HEK293 (cell line): ENCODE measurements around the gene CREB3.

ENCODE experiments used
- CTCF ChIA-PET: fragments of 350-600 bp; formaldehyde crosslinking; extraction: SDS; loops from one replicate; lab custom pipeline; 2021; ENCODE audit warnings: antibody characterized with exemption; lab: Yijun Ruan, JAX
- POLR2A ChIA-PET: fragments of 300-600 bp; formaldehyde crosslinking; extraction: SDS; loops from one replicate; lab custom pipeline; 2020; ENCODE audit warnings: antibody characterized with exemption, inconsistent platforms; lab: Yijun Ruan, JAX
- H3K27ac ChIP-seq: fragments of 200-500 bp; sonication (Bioruptor generic); 2 replicates; pipeline ENCODE4 v1.5.1; 2014; ENCODE audit warnings: low read depth, low read length, control low read depth, inconsistent platforms; ENCODE audit errors: extremely low read depth
- H3K36me3 ChIP-seq, 2 experiments: fragments of 200-500 bp in 1 of 2; sonication (Bioruptor generic) in 1 of 2; 1 replicate in 1 of 2; 2 replicates in 1 of 2; pipeline ENCODE4 v1.5.1; 2014 to 2017; ENCODE audit warnings: inconsistent platforms in 2 of 2, low read length in 2 of 2; ENCODE audit not compliant: control insufficient read depth in 2 of 2, insufficient read depth in 1 of 2
- H3K4me1 ChIP-seq: fragments of 200-500 bp; sonication (Bioruptor generic); 2 replicates; pipeline ENCODE4 v1.5.1; 2014; ENCODE audit warnings: mild to moderate bottlenecking, low read length, inconsistent platforms; ENCODE audit not compliant: control insufficient read depth, insufficient read depth
- H3K4me3 ChIP-seq: 2 replicates; pipeline ENCODE4 v1.5.1; 2011; ENCODE audit warnings: low read depth, mild to moderate bottlenecking, control low read depth, low read length, moderate library complexity
- H3K9me3 ChIP-seq: fragments of 200-500 bp; sonication (Bioruptor generic); 2 replicates; pipeline ENCODE4 v1.5.1; 2014; ENCODE audit warnings: low read depth, low read length, inconsistent platforms; ENCODE audit not compliant: control insufficient read depth, insufficient read depth
- GLI2 ChIP-seq: fragments of 450-650 bp; formaldehyde crosslinking; IDR thresholded peaks from 2 replicates; pipeline ENCODE4; 2017; ENCODE audit warnings: missing biosample characterization, missing genetic modification characterization, low read depth, borderline replicate concordance
- HOXA7 ChIP-seq: sonication (generic); formaldehyde crosslinking; IDR thresholded peaks from 2 replicates; pipeline ENCODE4 v1.8.1; 2022; ENCODE audit warnings: missing genetic modification reagents, borderline replicate concordance
- MYNN ChIP-seq: fragments of 450-650 bp; formaldehyde crosslinking; IDR thresholded peaks from 2 replicates; pipeline ENCODE4 v1.5.1; 2016; ENCODE audit warnings: missing biosample characterization, missing genetic modification characterization, borderline replicate concordance
- ZIC2 ChIP-seq: fragments of 450-650 bp; formaldehyde crosslinking; IDR thresholded peaks from 2 replicates; pipeline ENCODE4 v1.5.1; 2016; ENCODE audit warnings: missing biosample characterization, missing genetic modification characterization
- ZNF114 ChIP-seq: fragments of 450-650 bp; formaldehyde crosslinking; IDR thresholded peaks from 2 replicates; pipeline ENCODE4 v1.5.0; 2017; ENCODE audit warnings: missing biosample characterization, missing genetic modification characterization
- ZNF174 ChIP-seq: fragments of 450-650 bp; formaldehyde crosslinking; IDR thresholded peaks from 2 replicates; pipeline ENCODE4 v1.5.0; 2017; ENCODE audit warnings: missing biosample characterization, mild to moderate bottlenecking, missing genetic modification characterization
- ZNF214 ChIP-seq: fragments of 450-650 bp; formaldehyde crosslinking; IDR thresholded peaks from 2 replicates; pipeline ENCODE4 v1.5.1; 2017; ENCODE audit warnings: missing biosample characterization, mild to moderate bottlenecking, missing genetic modification characterization, borderline replicate concordance
- ZNF221 ChIP-seq: fragments of 450-650 bp; formaldehyde crosslinking; IDR thresholded peaks from 2 replicates; pipeline ENCODE4 v1.5.1; 2017; ENCODE audit warnings: missing biosample characterization, missing genetic modification characterization, borderline replicate concordance
- ZNF266 ChIP-seq: fragments of 450-650 bp; formaldehyde crosslinking; IDR thresholded peaks from 2 replicates; pipeline ENCODE4 v1.5.1; 2016; ENCODE audit warnings: missing biosample characterization, missing genetic modification characterization, low read depth
- ZNF302 ChIP-seq: fragments of 450-650 bp; formaldehyde crosslinking; IDR thresholded peaks from 2 replicates; pipeline ENCODE4 v1.5.1; 2016; ENCODE audit warnings: missing biosample characterization, missing genetic modification characterization, low read depth
- ZNF510 ChIP-seq: fragments of 450-650 bp; formaldehyde crosslinking; IDR thresholded peaks from 2 replicates; pipeline ENCODE4 v1.5.1; 2018; ENCODE audit warnings: mild to moderate bottlenecking, missing genetic modification characterization, missing biosample characterization; ENCODE audit not compliant: insufficient replicate concordance
- ZNF701 ChIP-seq: fragments of 450-650 bp; formaldehyde crosslinking; IDR thresholded peaks from 2 replicates; pipeline ENCODE4 v1.5.1; 2016; ENCODE audit warnings: missing biosample characterization, missing genetic modification characterization
- ZNF777 ChIP-seq: fragments of 450-650 bp; formaldehyde crosslinking; IDR thresholded peaks from 2 replicates; pipeline ENCODE4 v1.5.1; 2017; ENCODE audit warnings: missing biosample characterization, missing genetic modification characterization, borderline replicate concordance
- ZNF785 ChIP-seq: fragments of 450-650 bp; formaldehyde crosslinking; IDR thresholded peaks from 2 replicates; pipeline ENCODE4 v1.5.1; 2016; ENCODE audit warnings: missing biosample characterization, missing genetic modification characterization
- TF ChIP-seq, protein P1 (sequence below): fragments of 450-650 bp; formaldehyde crosslinking; IDR thresholded peaks from 2 replicates; pipeline ENCODE4 v1.5.1; 2016; ENCODE audit warnings: missing biosample characterization, missing genetic modification characterization
- TF ChIP-seq, protein P2 (sequence below): fragments of 450-650 bp; IDR thresholded peaks from 2 replicates; pipeline ENCODE4 v1.5.1; 2018; ENCODE audit warnings: missing biosample characterization, mild to moderate bottlenecking, missing genetic modification characterization
- TF ChIP-seq, protein P3 (sequence below): fragments of 450-650 bp; formaldehyde crosslinking; IDR thresholded peaks from 2 replicates; pipeline ENCODE4 v1.5.1; 2016; ENCODE audit warnings: missing biosample characterization, missing genetic modification characterization
- TF ChIP-seq, protein P4 (sequence below): fragments of 450-650 bp; formaldehyde crosslinking; IDR thresholded peaks from 2 replicates; pipeline ENCODE4 v1.5.1; 2016; ENCODE audit warnings: missing biosample characterization, missing genetic modification characterization
- TF ChIP-seq, protein P5 (sequence below): fragments of 450-650 bp; formaldehyde crosslinking; IDR thresholded peaks from 2 replicates; pipeline ENCODE4 v1.5.1; 2016; ENCODE audit warnings: missing biosample characterization, missing genetic modification characterization
- TF ChIP-seq, protein P6 (sequence below): fragments of 450-650 bp; formaldehyde crosslinking; IDR thresholded peaks from 2 replicates; pipeline ENCODE4 v1.5.1; 2016; ENCODE audit warnings: missing biosample characterization, missing genetic modification characterization, low read depth

CREB3 gene

DNA sequence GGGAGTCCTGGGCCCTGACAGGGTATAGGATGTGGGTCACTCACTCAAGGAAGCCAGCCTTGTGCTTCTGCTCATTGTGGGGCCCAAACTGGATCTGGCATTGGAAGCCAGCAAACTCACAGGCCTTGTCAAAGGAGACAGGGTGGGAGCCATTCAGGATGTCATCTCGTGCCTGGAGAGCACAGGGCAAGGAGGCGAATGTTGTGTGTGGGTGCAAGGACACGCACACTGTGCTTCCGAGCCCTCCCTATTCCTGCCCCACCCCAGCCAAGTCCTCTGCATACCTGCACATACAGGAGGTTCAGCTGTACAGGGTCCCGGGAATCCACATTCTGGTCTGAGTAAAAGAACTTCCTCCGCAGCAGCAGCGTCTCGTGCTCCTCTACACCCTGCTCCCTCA is 8.6 kb upstream of the CREB3 start:
- peaks cover 14 to 95% of the 10 kb centered on the region in 2 experiments for H3K36me3 ChIP-seq
- no peaks in the 10 kb centered on the region for H3K9me3 ChIP-seq
- TF ChIP-seq ZNF302 (no peak), ZNF785 (tag by site-specific recombination) (no peak), MYNN (tag by site-specific recombination) (no peak), ZNF266 (no peak), ZNF777 (tag by site-specific recombination) (no peak)
- H3K4me3 ChIP-seq, result no peak overlapping the region
- POLR2A ChIA-PET, result interaction anchor here (0.6 kb wide), 1 partner anchor 429 kb away, joined by 4 read pairs; no protein-coding TSS in a partner anchor
- H3K27ac ChIP-seq, result no peak overlapping the region
- CTCF ChIA-PET, result interaction anchor here (1.0 to 1.9 kb wide), 2 partner anchors 11 to 27 kb away, joined by 3 to 13 read pairs; no protein-coding TSS in a partner anchor
- H3K4me1 ChIP-seq, result 0 out of 2 replicates have a peak, but pooled peaks cover 1% of the 10 kb centered on the region

DNA sequence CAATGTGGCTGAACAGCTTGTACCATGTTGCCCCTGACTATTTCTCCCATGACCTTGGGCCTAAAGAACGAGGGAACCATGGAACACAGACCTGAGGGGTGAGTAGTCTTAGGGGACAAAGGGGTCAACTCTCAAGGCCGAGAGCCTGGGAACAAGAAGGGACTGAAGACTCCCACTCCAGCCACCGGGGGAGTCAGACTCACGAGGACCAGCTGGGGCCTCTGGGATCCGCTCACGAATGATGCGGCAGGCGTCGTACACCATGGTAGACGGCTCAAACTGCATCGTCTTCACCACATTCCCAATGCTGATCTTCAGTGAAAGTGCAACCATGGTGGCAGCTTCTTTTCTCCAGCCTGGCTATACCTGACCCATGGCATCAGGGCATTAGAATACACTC is 7.1 kb upstream of the CREB3 start:
- H3K36me3 ChIP-seq, result peaks cover 14 to 86% of the 10 kb centered on the region in 2 experiments
- TF ChIP-seq, protein P1, sequence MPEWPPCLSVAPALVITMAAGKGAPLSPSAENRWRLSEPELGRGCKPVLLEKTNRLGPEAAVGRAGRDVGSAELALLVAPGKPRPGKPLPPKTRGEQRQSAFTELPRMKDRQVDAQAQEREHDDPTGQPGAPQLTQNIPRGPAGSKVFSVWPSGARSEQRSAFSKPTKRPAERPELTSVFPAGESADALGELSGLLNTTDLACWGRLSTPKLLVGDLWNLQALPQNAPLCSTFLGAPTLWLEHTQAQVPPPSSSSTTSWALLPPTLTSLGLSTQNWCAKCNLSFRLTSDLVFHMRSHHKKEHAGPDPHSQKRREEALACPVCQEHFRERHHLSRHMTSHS (tag by site-specific recombination), result no peak
- TF ChIP-seq, protein P2, sequence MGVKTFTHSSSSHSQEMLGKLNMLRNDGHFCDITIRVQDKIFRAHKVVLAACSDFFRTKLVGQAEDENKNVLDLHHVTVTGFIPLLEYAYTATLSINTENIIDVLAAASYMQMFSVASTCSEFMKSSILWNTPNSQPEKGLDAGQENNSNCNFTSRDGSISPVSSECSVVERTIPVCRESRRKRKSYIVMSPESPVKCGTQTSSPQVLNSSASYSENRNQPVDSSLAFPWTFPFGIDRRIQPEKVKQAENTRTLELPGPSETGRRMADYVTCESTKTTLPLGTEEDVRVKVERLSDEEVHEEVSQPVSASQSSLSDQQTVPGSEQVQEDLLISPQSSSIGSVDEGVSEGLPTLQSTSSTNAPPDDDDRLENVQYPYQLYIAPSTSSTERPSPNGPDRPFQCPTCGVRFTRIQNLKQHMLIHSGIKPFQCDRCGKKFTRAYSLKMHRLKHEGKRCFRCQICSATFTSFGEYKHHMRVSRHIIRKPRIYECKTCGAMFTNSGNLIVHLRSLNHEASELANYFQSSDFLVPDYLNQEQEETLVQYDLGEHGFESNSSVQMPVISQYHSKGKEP, result no peak
- no peak for TF ChIP-seq ZNF701 (tag by site-specific recombination)
- no peak for TF ChIP-seq GLI2 (tag by site-specific recombination)
- TF ChIP-seq HOXA7, result no peak
- TF ChIP-seq, protein P3, sequence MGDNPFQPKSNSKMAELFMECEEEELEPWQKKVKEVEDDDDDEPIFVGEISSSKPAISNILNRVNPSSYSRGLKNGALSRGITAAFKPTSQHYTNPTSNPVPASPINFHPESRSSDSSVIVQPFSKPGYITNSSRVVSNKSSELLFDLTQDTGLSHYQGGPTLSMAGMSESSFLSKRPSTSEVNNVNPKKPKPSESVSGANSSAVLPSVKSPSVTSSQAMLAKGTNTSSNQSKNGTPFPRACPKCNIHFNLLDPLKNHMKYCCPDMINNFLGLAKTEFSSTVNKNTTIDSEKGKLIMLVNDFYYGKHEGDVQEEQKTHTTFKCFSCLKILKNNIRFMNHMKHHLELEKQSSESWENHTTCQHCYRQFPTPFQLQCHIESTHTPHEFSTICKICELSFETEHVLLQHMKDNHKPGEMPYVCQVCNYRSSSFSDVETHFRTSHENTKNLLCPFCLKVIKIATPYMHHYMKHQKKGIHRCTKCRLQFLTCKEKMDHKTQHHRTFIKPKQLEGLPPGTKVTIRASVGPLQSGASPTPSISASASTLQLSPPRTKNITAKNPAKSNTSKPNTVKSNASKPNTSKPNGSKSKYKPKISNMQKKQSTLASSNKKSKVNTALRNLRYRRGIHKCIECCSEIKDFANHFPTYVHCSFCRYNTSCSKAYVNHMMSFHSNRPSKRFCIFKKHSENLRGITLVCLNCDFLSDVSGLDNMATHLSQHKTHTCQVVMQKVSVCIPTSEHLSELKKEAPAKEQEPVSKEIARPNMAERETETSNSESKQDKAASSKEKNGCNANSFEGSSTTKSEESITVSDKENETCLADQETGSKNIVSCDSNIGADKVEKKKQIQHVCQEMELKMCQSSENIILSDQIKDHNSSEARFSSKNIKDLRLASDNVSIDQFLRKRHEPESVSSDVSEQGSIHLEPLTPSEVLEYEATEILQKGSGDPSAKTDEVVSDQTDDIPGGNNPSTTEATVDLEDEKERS (tag by site-specific recombination), result no peak
- TF ChIP-seq ZNF214, result no peak
- TF ChIP-seq, protein P4, sequence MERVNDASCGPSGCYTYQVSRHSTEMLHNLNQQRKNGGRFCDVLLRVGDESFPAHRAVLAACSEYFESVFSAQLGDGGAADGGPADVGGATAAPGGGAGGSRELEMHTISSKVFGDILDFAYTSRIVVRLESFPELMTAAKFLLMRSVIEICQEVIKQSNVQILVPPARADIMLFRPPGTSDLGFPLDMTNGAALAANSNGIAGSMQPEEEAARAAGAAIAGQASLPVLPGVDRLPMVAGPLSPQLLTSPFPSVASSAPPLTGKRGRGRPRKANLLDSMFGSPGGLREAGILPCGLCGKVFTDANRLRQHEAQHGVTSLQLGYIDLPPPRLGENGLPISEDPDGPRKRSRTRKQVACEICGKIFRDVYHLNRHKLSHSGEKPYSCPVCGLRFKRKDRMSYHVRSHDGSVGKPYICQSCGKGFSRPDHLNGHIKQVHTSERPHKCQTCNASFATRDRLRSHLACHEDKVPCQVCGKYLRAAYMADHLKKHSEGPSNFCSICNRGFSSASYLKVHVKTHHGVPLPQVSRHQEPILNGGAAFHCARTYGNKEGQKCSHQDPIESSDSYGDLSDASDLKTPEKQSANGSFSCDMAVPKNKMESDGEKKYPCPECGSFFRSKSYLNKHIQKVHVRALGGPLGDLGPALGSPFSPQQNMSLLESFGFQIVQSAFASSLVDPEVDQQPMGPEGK, result no peak
- TF ChIP-seq, protein P5, sequence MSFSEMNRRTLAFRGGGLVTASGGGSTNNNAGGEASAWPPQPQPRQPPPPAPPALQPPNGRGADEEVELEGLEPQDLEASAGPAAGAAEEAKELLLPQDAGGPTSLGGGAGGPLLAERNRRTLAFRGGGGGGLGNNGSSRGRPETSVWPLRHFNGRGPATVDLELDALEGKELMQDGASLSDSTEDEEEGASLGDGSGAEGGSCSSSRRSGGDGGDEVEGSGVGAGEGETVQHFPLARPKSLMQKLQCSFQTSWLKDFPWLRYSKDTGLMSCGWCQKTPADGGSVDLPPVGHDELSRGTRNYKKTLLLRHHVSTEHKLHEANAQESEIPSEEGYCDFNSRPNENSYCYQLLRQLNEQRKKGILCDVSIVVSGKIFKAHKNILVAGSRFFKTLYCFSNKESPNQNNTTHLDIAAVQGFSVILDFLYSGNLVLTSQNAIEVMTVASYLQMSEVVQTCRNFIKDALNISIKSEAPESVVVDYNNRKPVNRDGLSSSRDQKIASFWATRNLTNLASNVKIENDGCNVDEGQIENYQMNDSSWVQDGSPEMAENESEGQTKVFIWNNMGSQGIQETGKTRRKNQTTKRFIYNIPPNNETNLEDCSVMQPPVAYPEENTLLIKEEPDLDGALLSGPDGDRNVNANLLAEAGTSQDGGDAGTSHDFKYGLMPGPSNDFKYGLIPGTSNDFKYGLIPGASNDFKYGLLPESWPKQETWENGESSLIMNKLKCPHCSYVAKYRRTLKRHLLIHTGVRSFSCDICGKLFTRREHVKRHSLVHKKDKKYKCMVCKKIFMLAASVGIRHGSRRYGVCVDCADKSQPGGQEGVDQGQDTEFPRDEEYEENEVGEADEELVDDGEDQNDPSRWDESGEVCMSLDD, result no peak
- TF ChIP-seq ZIC2, result no peak
- TF ChIP-seq ZNF221, result no peak
- TF ChIP-seq, protein P6, sequence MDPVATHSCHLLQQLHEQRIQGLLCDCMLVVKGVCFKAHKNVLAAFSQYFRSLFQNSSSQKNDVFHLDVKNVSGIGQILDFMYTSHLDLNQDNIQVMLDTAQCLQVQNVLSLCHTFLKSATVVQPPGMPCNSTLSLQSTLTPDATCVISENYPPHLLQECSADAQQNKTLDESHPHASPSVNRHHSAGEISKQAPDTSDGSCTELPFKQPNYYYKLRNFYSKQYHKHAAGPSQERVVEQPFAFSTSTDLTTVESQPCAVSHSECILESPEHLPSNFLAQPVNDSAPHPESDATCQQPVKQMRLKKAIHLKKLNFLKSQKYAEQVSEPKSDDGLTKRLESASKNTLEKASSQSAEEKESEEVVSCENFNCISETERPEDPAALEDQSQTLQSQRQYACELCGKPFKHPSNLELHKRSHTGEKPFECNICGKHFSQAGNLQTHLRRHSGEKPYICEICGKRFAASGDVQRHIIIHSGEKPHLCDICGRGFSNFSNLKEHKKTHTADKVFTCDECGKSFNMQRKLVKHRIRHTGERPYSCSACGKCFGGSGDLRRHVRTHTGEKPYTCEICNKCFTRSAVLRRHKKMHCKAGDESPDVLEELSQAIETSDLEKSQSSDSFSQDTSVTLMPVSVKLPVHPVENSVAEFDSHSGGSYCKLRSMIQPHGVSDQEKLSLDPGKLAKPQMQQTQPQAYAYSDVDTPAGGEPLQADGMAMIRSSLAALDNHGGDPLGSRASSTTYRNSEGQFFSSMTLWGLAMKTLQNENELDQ (tag by site-specific recombination), result no peak
- TF ChIP-seq ZNF510 (tag by site-specific recombination), result no peak
- no peak for TF ChIP-seq ZNF174
- no peak for TF ChIP-seq ZNF114 (tag by site-specific recombination)
- H3K4me3 ChIP-seq, result no peak overlapping the region
- ChIA-PET POLR2A (no interaction called here), CTCF (interaction anchor here (0.5 to 8.0 kb wide), 7 partner anchors 10 to 101 kb away, joined by 3 to 88 read pairs (median 3); no protein-coding TSS in a partner anchor)
- 0 out of 2 replicates have a peak, but pooled peaks cover 5% of the 10 kb centered on the region for H3K4me1 ChIP-seq
- no peaks in the 10 kb centered on the region for H3K9me3 ChIP-seq
- H3K27ac ChIP-seq, result no peak overlapping the region
